ENCODE results near the gene VPS9D1. TPM values are rescaled to one million over a fixed set of nuclear protein-coding genes. Genes with fewer than 3 reads are reported as not detected.

VPS9D1 gene
- total and polyA plus RNA-seq, 3 donors from 2014 or later = 22.4 to 26.9 (median 25.0) TPM

DNA sequence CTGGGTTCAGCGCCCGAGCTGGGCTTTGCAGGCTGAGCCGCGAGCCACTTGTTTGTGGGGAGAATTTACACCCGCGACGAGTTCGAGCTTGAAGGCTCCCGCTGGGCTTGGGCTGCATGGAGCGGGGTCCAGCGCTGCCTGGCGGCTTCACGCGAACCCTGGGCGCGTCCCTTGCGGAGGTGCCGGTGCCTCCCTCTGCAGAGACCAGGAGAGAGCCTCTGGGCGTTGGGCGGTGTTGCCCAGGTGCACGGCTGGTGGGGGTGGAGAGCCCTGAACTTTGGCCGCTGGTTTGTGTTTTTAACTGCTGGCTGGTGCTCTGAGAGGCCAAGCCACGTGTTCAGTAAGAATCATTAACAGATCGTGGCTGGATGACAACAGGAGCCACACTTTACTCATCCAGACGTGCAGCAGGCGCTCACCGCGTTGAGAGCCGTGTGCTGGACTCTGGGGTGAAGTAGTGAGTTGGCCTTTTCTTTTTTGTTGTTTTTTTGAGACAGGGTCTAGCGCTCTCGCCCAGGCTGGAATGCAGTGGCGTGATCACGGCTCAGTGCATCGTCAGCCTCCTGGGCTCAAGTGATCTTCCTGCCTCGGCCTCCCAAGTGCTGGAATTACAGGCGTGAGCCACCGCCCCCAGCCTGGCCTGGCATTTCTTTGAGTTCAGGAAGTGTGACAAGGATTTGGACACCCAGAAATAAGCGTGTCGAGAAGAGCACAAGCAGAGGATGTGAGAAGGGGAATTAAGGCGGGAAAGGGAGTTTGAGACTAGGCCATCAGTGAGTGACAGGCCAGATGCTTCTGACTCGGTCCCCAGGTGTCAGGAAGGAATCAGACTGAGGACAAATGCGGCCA, 33.4 kb downstream of the VPS9D1 start:
- H3K4me3 ChIP-seq = peak overlapping the region; percentile 75 to 80
- H3K27ac ChIP-seq = peak overlapping the region; percentile 75 to 87
- TF ChIP-seq POLR2A (IDR thresholded peaks at IDR 0.05) = no peak
- TF ChIP-seq, protein P1, sequence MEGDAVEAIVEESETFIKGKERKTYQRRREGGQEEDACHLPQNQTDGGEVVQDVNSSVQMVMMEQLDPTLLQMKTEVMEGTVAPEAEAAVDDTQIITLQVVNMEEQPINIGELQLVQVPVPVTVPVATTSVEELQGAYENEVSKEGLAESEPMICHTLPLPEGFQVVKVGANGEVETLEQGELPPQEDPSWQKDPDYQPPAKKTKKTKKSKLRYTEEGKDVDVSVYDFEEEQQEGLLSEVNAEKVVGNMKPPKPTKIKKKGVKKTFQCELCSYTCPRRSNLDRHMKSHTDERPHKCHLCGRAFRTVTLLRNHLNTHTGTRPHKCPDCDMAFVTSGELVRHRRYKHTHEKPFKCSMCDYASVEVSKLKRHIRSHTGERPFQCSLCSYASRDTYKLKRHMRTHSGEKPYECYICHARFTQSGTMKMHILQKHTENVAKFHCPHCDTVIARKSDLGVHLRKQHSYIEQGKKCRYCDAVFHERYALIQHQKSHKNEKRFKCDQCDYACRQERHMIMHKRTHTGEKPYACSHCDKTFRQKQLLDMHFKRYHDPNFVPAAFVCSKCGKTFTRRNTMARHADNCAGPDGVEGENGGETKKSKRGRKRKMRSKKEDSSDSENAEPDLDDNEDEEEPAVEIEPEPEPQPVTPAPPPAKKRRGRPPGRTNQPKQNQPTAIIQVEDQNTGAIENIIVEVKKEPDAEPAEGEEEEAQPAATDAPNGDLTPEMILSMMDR (IDR thresholded peaks at IDR 0.05) = no peak
- 11 to 19% methylated on average over 21 to 42 of the region's 42 CpGs for WGBS, 2 donors
- H3K27me3 ChIP-seq = no peaks in the 10 kb centered on the region
- intact Hi-C loops (cut with DNase I; ENCODE audit: low total_unique reads) = no loop called here
- no peak for DNase-seq
- no peaks in the 10 kb centered on the region for H3K9me3 ChIP-seq
- peaks cover 7% of the 10 kb centered on the region for H3K4me1 ChIP-seq
- no peaks in the 10 kb centered on the region for H3K36me3 ChIP-seq (ENCODE audit: low read depth, missing control alignments)

DNA sequence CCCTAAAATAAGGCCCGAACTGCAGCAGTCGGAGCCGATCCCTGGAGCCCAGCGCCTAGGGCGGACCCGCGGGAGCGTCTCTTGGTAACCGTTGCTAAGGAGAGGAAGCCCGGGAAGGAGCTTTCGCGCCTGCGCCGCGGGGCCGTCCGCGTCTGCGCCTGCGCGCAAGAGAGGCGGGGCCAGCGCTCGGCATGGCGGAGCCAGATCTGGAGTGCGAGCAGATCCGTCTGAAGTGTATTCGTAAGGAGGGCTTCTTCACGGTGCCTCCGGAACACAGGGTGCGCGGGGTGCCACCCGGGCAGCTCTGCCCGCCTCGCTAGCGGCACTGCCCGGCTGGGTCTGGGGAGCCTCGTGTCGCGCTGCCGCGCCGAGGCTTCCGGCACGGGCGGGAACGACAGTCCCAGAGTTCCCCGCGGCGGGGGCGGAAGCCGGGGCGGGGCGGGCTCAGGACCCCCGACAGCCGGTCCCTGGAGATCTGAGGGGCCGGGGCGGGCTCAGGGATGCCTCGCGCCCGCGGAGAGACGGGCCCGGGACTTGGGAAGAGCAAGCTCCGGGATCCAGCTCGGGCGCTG, 34.1 kb downstream of the VPS9D1 start, which contains the start of gene CDK10:
Gene CDK10 (plus strand): TSS at position 170 of the 572 bp plus-strand sequence. CDS start 22 bp downstream, at position 192.
- Histone ChIP-seq H3K4me1 (peaks cover 7% of the 10 kb centered on the region), H3K4me3 (peak within 1 kb of the TSS; percentile 75 to 80), H3K36me3 (ENCODE audit: low read depth, missing control alignments) (no peaks in the 10 kb centered on the region), H3K27ac (peak within 1 kb of the TSS; percentile 75 to 87), H3K27me3 (no peaks in the 10 kb centered on the region), H3K9me3 (no peaks in the 10 kb centered on the region)
- DNase-seq = peak; percentile 92
- intact Hi-C loops (cut with DNase I; ENCODE audit: low total_unique reads) = no loop called here
- TF ChIP-seq POLR2A (IDR thresholded peaks at IDR 0.05) = peak; percentile 42
- TF ChIP-seq, protein P1 (IDR thresholded peaks at IDR 0.05) = no peak
- 0 to 1% methylated on average over 8 to 64 of the region's 67 CpGs for WGBS, 2 donors

DNA sequence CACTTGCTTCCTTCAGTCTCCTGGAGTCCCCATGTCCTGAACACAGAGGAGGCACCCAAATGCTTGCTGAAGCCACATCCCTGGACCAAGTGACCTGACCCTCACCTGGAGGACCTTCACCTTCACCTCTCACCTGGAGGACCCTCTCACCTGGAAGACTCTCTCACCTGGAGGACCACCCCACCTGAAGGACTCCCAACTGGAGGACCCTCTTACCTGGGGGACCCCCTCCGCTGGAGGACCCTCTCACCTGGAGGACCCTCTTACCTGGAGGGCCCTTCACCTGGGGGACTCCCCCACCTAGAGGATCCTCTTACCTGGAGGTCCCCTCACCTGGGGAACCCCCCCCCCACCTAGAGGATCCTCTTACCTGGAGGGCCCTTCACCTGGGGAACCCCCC, 34.8 kb downstream of the VPS9D1 start:
- H3K4me3 ChIP-seq = peak overlapping the region in 1 of 2 donors; percentile 75
- H3K4me1 ChIP-seq = peaks cover 7% of the 10 kb centered on the region
- H3K36me3 ChIP-seq (ENCODE audit: low read depth, missing control alignments) = no peaks in the 10 kb centered on the region
- no peaks in the 10 kb centered on the region for H3K27me3 ChIP-seq
- intact Hi-C loops (cut with DNase I; ENCODE audit: low total_unique reads) = no loop called here
- H3K27ac ChIP-seq = no peak overlapping the region
- DNase-seq = no peak
- 100% methylated on average over 1 of the region's 1 CpG; no CpG with 5 or more reads in 1 of the 2 donors for WGBS, 2 donors
- no peak for TF ChIP-seq POLR2A (IDR thresholded peaks at IDR 0.05)
- TF ChIP-seq, protein P1 (IDR thresholded peaks at IDR 0.05) = no peak
- H3K9me3 ChIP-seq = no peaks in the 10 kb centered on the region

- no peak overlapping the region for H3K27ac ChIP-seq
- 93 to 94% methylated on average over 2 of the region's 2 CpGs for WGBS, 2 donors
- H3K4me3 ChIP-seq = no peak overlapping the region
- H3K4me1 ChIP-seq = no peaks in the 10 kb centered on the region
- TF ChIP-seq, protein P1 (IDR thresholded peaks at IDR 0.05) = no peak
- TF ChIP-seq POLR2A (IDR thresholded peaks at IDR 0.05) = no peak
- no peaks in the 10 kb centered on the region for H3K36me3 ChIP-seq (ENCODE audit: low read depth, missing control alignments)
- DNase-seq = no peak
- no peaks in the 10 kb centered on the region for H3K9me3 ChIP-seq
- H3K27me3 ChIP-seq = no peaks in the 10 kb centered on the region
- intact Hi-C loops (cut with DNase I; ENCODE audit: low total_unique reads) = no loop called here
These were observed 42.4 kb downstream of the VPS9D1 start for GRCh38 chr16:89678258-89678657.
